H9 (cell line): ENCODE data around the gene PITRM1. TPM values are rescaled to one million over a fixed set of nuclear protein-coding genes. Genes with fewer than 3 reads are reported as not detected.

Experiments
- DNase-seq: peaks from one replicate; pipeline ENCODE4 v3.0.0-alpha.2; 2017
- H2AFZ ChIP-seq: one replicate; pipeline ENCODE4 v1.6.1; 2013; ENCODE audit warnings: mild to moderate bottlenecking, low read length, control low read depth, moderate library complexity
- H2AK5ac ChIP-seq: 2 replicates; pipeline ENCODE4 v1.6.1; 2013; ENCODE audit warnings: low read length, control low read depth, mixed read lengths; ENCODE audit not compliant: insufficient read length
- H2BK120ac ChIP-seq: one replicate; pipeline ENCODE4 v1.6.1; 2013; ENCODE audit warnings: low read depth, mild to moderate bottlenecking, low read length, control low read depth, inconsistent platforms; ENCODE audit not compliant: poor library complexity, severe bottlenecking
- H2BK12ac ChIP-seq: 2 replicates; pipeline ENCODE4 v1.6.1; 2013; ENCODE audit warnings: low read length, control low read depth, mixed read lengths, low read depth; ENCODE audit not compliant: insufficient read length
- H2BK15ac ChIP-seq: 2 replicates; pipeline ENCODE4 v1.6.1; 2013; ENCODE audit warnings: low read depth, low read length, control low read depth
- H2BK20ac ChIP-seq: one replicate; pipeline ENCODE4 v1.6.1; 2013; ENCODE audit warnings: low read depth, mild to moderate bottlenecking, low read length, control low read depth, inconsistent platforms; ENCODE audit not compliant: poor library complexity, severe bottlenecking
- H2BK5ac ChIP-seq: 2 replicates; pipeline ENCODE4 v1.6.1; 2013; ENCODE audit warnings: low read length, control low read depth, mixed read lengths; ENCODE audit not compliant: insufficient read length
- H3K14ac ChIP-seq: 2 replicates; pipeline ENCODE4 v1.6.1; 2013; ENCODE audit warnings: low read length, control low read depth; ENCODE audit not compliant: insufficient read depth
- H3K18ac ChIP-seq: 2 replicates; pipeline ENCODE4 v1.6.1; 2013; ENCODE audit warnings: low read depth, mild to moderate bottlenecking, mixed read lengths, low read length, control low read depth; ENCODE audit not compliant: insufficient read length
- H3K23ac ChIP-seq: 2 replicates; pipeline ENCODE4 v1.6.1; 2013; ENCODE audit warnings: low read length, control low read depth, mixed read lengths, low read depth; ENCODE audit not compliant: insufficient read length
- H3K23me2 ChIP-seq: 2 replicates; pipeline ENCODE4 v1.6.1; 2013; ENCODE audit warnings: low read depth, mild to moderate bottlenecking, mixed read lengths, low read length, control low read depth; ENCODE audit not compliant: insufficient read length, poor library complexity, severe bottlenecking
- H3K27ac ChIP-seq: 2 replicates; pipeline ENCODE4 v1.5.1; 2013; ENCODE audit warnings: low read length, control low read depth, mixed read lengths, low read depth; ENCODE audit not compliant: insufficient read length
- H3K27me3 ChIP-seq: 2 replicates; pipeline ENCODE4 v1.6.1; 2013; ENCODE audit warnings: low read length, control low read depth, inconsistent platforms; ENCODE audit not compliant: insufficient read depth
- H3K4ac ChIP-seq: 2 replicates; pipeline ENCODE4 v1.6.1; 2013; ENCODE audit warnings: low read depth, mild to moderate bottlenecking, control low read depth, inconsistent platforms, low read length, moderate library complexity
- H3K4me1 ChIP-seq: 2 replicates; pipeline ENCODE4 v1.6.1; 2013; ENCODE audit warnings: low read length, control low read depth, inconsistent platforms; ENCODE audit not compliant: insufficient read depth
- H3K4me2 ChIP-seq: 2 replicates; pipeline ENCODE4 v1.6.1; 2013; ENCODE audit warnings: low read length, control low read depth, mixed read lengths; ENCODE audit not compliant: insufficient read length, insufficient read depth
- H3K56ac ChIP-seq: 2 replicates; pipeline ENCODE4 v1.6.1; 2013; ENCODE audit warnings: low read depth, mild to moderate bottlenecking, mixed read lengths, low read length, control low read depth; ENCODE audit not compliant: insufficient read length
- H3K79me1 ChIP-seq: 2 replicates; pipeline ENCODE4 v1.6.1; 2013; ENCODE audit warnings: low read depth, mild to moderate bottlenecking, moderate library complexity, low read length, control low read depth, inconsistent platforms; ENCODE audit not compliant: insufficient read depth, poor library complexity, severe bottlenecking
- H3K79me2 ChIP-seq: 2 replicates; pipeline ENCODE4 v1.6.1; 2013; ENCODE audit warnings: low read length, control low read depth, inconsistent platforms; ENCODE audit not compliant: insufficient read depth
- H3K9ac ChIP-seq: 2 replicates; pipeline ENCODE4 v1.6.1; 2013; ENCODE audit warnings: low read length, control low read depth, mixed read lengths; ENCODE audit not compliant: insufficient read length; ENCODE audit errors: extremely low read depth
- H3K9me3 ChIP-seq: one replicate; pipeline ENCODE4 v1.6.1; 2013; ENCODE audit warnings: low read depth, low read length, inconsistent platforms; ENCODE audit not compliant: control insufficient read depth
- H3T11ph ChIP-seq: one replicate; pipeline ENCODE4 v1.6.1; 2013; ENCODE audit warnings: mild to moderate bottlenecking, low read length, control low read depth, inconsistent platforms
- H4K20me1 ChIP-seq: one replicate; pipeline ENCODE4 v1.6.1; 2013; ENCODE audit not compliant: control insufficient read depth, insufficient read length, insufficient read depth
- H4K5ac ChIP-seq: 2 replicates; pipeline ENCODE4 v1.6.1; 2013; ENCODE audit warnings: low read depth, mild to moderate bottlenecking, mixed read lengths, low read length, control low read depth; ENCODE audit not compliant: insufficient read length
- H4K8ac ChIP-seq: replicated peaks from 2 replicates; pipeline ENCODE4 v1.6.1; 2013; ENCODE audit warnings: low read length, control low read depth, mixed read lengths, low read depth; ENCODE audit not compliant: insufficient read length
- H4K91ac ChIP-seq: 2 replicates; pipeline ENCODE4 v1.6.1; 2013; ENCODE audit warnings: low read depth, mild to moderate bottlenecking, moderate library complexity, mixed read lengths, low read length, control low read depth; ENCODE audit not compliant: insufficient read length
- H3K27ac Mint-ChIP-seq, 3 experiments: 2 replicates in 2 of 3; 3 replicates in 1 of 3; pipeline ENCODE4 v1.8.0; 2020 to 2021; ENCODE audit warnings: mixed read lengths in 3 of 3, mild to moderate bottlenecking in 1 of 3, moderate library complexity in 1 of 3
- H3K27me3 Mint-ChIP-seq: 2 replicates; pipeline ENCODE4 v1.8.0; 2021; ENCODE audit warnings: low read depth, mild to moderate bottlenecking, moderate library complexity, mixed read lengths
- H3K36me3 Mint-ChIP-seq, 3 experiments: 2 replicates in 2 of 3; 3 replicates in 1 of 3; pipeline ENCODE4 v1.8.0; 2020 to 2021; ENCODE audit warnings: low read depth in 3 of 3, mixed read lengths in 3 of 3; ENCODE audit not compliant: insufficient read depth in 1 of 3
- H3K4me1 Mint-ChIP-seq, 2 experiments: 2 replicates each; pipeline ENCODE4 v1.8.0; 2020; ENCODE audit warnings: mixed read lengths in 2 of 2
- H3K4me3 Mint-ChIP-seq, 2 experiments: 2 replicates in 1 of 2; 3 replicates in 1 of 2; pipeline ENCODE4 v1.8.0; 2020 to 2021; ENCODE audit warnings: mild to moderate bottlenecking in 2 of 2, mixed read lengths in 2 of 2, moderate library complexity in 1 of 2
- H3K9me3 Mint-ChIP-seq, 2 experiments: 2 replicates in 1 of 2; 3 replicates in 1 of 2; pipeline ENCODE4 v1.8.0; 2020; ENCODE audit warnings: mild to moderate bottlenecking in 2 of 2, mixed read lengths in 2 of 2, moderate library complexity in 1 of 2
- WGBS: extraction: QIAGEN DNeasy Blood & Tissue Kit; methylation state at CpG from one replicate; pipeline ENCODE4 v1.1.7; 2013; ENCODE audit warnings: missing lambda C conversion rate, low lambda C conversion rate, mixed read lengths; ENCODE audit not compliant: insufficient read length; ENCODE audit errors: extremely low coverage; 5-methylcytosine and 5-hydroxymethylcytosine counted together
- total RNA-seq: library from RNA; stranded (reverse); gene quantifications from 2 replicates; pipeline ENCODE4 v1.2.1, GENCODE V29; 2021
- TF ChIP-seq, protein P1 (sequence below): fragments of 200-600 bp; sonication (generic); conservative IDR thresholded peaks from 3 replicates; pipeline ENCODE4 v1.8.0; 2021; ENCODE audit warnings: antibody characterized with exemption, mild to moderate bottlenecking

Gene PITRM1
- total RNA-seq, 1 experiment from 2014 or later, result 27.8 TPM

DNA sequence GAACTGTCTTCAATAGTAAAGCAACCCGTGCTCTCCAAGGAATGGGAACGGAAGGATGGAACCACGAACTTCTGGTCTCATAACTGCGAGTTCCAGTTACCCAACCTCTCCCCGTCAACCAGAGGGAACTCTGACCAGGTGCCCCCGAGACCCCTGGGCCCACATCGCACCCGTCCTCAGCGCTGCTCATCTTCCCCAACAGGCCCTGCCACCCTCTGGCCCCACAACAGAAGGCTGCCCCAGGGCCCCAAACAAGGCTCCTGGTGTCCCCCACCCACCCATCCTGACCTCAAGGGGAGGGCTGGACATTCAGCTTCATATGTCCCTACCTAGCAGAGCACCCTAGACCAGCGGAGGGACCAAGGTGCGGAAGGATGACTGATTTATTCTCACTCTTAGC, 22.7 kb downstream of the PITRM1 start:
- no peak for DNase-seq
- Histone ChIP-seq H2BK20ac (no peak overlapping the region), H2BK15ac (no peak overlapping the region), H3K79me2 (no peaks in the 10 kb centered on the region), H3K27me3 (no peaks in the 10 kb centered on the region), H3K9me3 (no peaks in the 10 kb centered on the region), H4K5ac (no peak overlapping the region), H3K23me2 (no peaks in the 10 kb centered on the region), H2AFZ (no peak overlapping the region), H3K79me1 (no peaks in the 10 kb centered on the region), H3K9ac (no peak overlapping the region), H3K4me1 (no peaks in the 10 kb centered on the region), H3K27ac (no peak overlapping the region), H2BK120ac (no peak overlapping the region), H2AK5ac (no peak overlapping the region), H4K8ac (no peak overlapping the region), H2BK5ac (no peak overlapping the region), H3K14ac (no peak overlapping the region), H4K91ac (no peak overlapping the region), H3K23ac (no peak overlapping the region), H3K4ac (no peak overlapping the region), H3K4me2 (no peak overlapping the region), H3T11ph (no peak overlapping the region), H3K18ac (no peak overlapping the region), H3K56ac (no peak overlapping the region), H2BK12ac (no peak overlapping the region), H4K20me1 (no peaks in the 10 kb centered on the region)
- H3K9me3 Mint-ChIP-seq, result no peaks in the 10 kb centered on the region
- H3K4me3 Mint-ChIP-seq, result no peak overlapping the region
- H3K27me3 Mint-ChIP-seq, result no peaks in the 10 kb centered on the region
- peaks cover 14 to 77% (median 58%) of the 10 kb centered on the region in 3 experiments; a peak in 6 of 7 replicates for H3K36me3 Mint-ChIP-seq
- no CpG with 5 or more reads among the region's 11 CpGs for WGBS
- TF ChIP-seq, protein P1, sequence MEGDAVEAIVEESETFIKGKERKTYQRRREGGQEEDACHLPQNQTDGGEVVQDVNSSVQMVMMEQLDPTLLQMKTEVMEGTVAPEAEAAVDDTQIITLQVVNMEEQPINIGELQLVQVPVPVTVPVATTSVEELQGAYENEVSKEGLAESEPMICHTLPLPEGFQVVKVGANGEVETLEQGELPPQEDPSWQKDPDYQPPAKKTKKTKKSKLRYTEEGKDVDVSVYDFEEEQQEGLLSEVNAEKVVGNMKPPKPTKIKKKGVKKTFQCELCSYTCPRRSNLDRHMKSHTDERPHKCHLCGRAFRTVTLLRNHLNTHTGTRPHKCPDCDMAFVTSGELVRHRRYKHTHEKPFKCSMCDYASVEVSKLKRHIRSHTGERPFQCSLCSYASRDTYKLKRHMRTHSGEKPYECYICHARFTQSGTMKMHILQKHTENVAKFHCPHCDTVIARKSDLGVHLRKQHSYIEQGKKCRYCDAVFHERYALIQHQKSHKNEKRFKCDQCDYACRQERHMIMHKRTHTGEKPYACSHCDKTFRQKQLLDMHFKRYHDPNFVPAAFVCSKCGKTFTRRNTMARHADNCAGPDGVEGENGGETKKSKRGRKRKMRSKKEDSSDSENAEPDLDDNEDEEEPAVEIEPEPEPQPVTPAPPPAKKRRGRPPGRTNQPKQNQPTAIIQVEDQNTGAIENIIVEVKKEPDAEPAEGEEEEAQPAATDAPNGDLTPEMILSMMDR, result no peak
- H3K27ac Mint-ChIP-seq, result no peak overlapping the region; a peak in 1 of 7 replicates
- H3K4me1 Mint-ChIP-seq, result no peaks in the 10 kb centered on the region
